HepG2 (cell line): ENCODE measurements around the gene TNIP1. TPM values are rescaled to one million over a fixed set of nuclear protein-coding genes. Genes with fewer than 3 reads are reported as not detected.

ENCODE experiments used
- ATAC-seq: fragments of 200-7000 bp; cut with Tn5 transposase; 3 replicates; pipeline ENCODE4 v1.9.1; 2020; ENCODE audit warnings: mild to moderate bottlenecking, moderate library complexity
- BruUV-seq: library from RNA; stranded (reverse); fragments of 400-500 nt; replicated peaks from 2 replicates; lab custom pipeline; 2021; lab: Mats Ljungman, UMichigan
- CTCF ChIA-PET: fragments of 300-600 bp; formaldehyde crosslinking; extraction: SDS; loops from one replicate; lab custom pipeline; 2021; ENCODE audit warnings: low total read pairs, inconsistent platforms, low intra/inter-chr PET ratio; lab: Yijun Ruan, JAX
- POLR2A ChIA-PET: fragments of 350-600 bp; sonication (Branson Sonifier 250); formaldehyde crosslinking; loops from one replicate; lab custom pipeline; 2020; ENCODE audit warnings: antibody characterized with exemption, inconsistent platforms; lab: Yijun Ruan, JAX
- DNase-seq: peaks from one replicate; pipeline ENCODE4 v3.0.0-alpha.2; 2015; ENCODE audit warnings: low spot score
- FAIRE-seq: peaks from 3 replicates; lab custom pipeline; 2011; peaks lifted over from hg19 to GRCh38; lab: Jason Lieb, UNC
- H2AFZ ChIP-seq: one replicate; pipeline ENCODE4 v1.6.1; 2011; ENCODE audit warnings: low read length, inconsistent platforms
- H3K27ac ChIP-seq: fragments of 300-600 bp; 3 replicates; pipeline ENCODE4 v1.8.0; 2011; ENCODE audit warnings: mixed run types, mild to moderate bottlenecking, mixed read lengths, low read length, inconsistent platforms; ENCODE audit not compliant: insufficient read depth; ENCODE audit errors: extremely low read length
- H3K27me3 ChIP-seq, 2 experiments: fragments of 200-600 bp in 1 of 2; 2 replicates in 1 of 2; 3 replicates in 1 of 2; pipeline versions ENCODE4 v1.6.0 to v1.8.0; 2011; ENCODE audit warnings: low read length in 2 of 2, mild to moderate bottlenecking in 2 of 2, moderate library complexity in 2 of 2, inconsistent platforms in 1 of 2; ENCODE audit not compliant: insufficient read depth in 2 of 2, control insufficient read depth in 1 of 2
- H3K36me3 ChIP-seq, 2 experiments: fragments of 200-600 bp in 1 of 2; replicated peaks in 1 of 2; 2 replicates in 1 of 2; 3 replicates in 1 of 2; pipeline versions ENCODE4 v1.5.1 to v1.8.0; 2011; ENCODE audit warnings: low read length in 2 of 2, inconsistent platforms in 1 of 2; ENCODE audit not compliant: insufficient read depth in 2 of 2, control insufficient read depth in 1 of 2
- H3K4me1 ChIP-seq: 2 replicates; pipeline ENCODE4 v1.5.1; 2012; ENCODE audit warnings: low read length, inconsistent platforms; ENCODE audit not compliant: insufficient read depth
- H3K4me2 ChIP-seq: 2 replicates; pipeline ENCODE4 v1.6.0; 2011; ENCODE audit warnings: low read depth, low read length, inconsistent platforms
- H3K4me3 ChIP-seq, 3 experiments: fragments of 200-600 bp in 1 of 3; sonication (generic), shearing (Covaris generic) in 1 of 3; replicated peaks in 1 of 3; 2 replicates each; pipeline ENCODE4 v1.5.1; 2011 to 2016; ENCODE audit warnings: low read length in 3 of 3, inconsistent platforms in 2 of 3, low read depth in 2 of 3, mild to moderate bottlenecking in 2 of 3, control low read depth in 1 of 3, mixed read lengths in 1 of 3; ENCODE audit not compliant: insufficient read depth in 1 of 3
- H3K79me2 ChIP-seq: one replicate; pipeline ENCODE4 v1.6.1; 2011; ENCODE audit warnings: low read length, inconsistent platforms; ENCODE audit not compliant: insufficient read depth
- H3K9ac ChIP-seq: 2 replicates; pipeline ENCODE4 v1.6.0; 2011; ENCODE audit warnings: mild to moderate bottlenecking, low read depth, low read length, inconsistent platforms; ENCODE audit not compliant: insufficient read depth
- H3K9me3 ChIP-seq: 2 replicates; pipeline ENCODE4 v1.5.1; 2012; ENCODE audit warnings: mild to moderate bottlenecking, low read length
- H4K20me1 ChIP-seq: 2 replicates; pipeline ENCODE4 v1.6.0; 2011; ENCODE audit warnings: inconsistent platforms, mild to moderate bottlenecking, low read length, moderate library complexity; ENCODE audit not compliant: insufficient read depth
- E2F5 ChIP-seq: sonication (generic); formaldehyde crosslinking; conservative IDR thresholded peaks from 2 replicates; pipeline ENCODE4 v1.4.0; 2020; ENCODE audit warnings: missing genetic modification reagents
- KAT8 ChIP-seq: IDR thresholded peaks from 2 replicates; pipeline ENCODE4 v1.6.1; 2016; ENCODE audit warnings: missing genetic modification reagents, missing compliant biosample characterization
- NR2C2 ChIP-seq: sonication (generic); formaldehyde crosslinking; IDR thresholded peaks from 2 replicates; pipeline ENCODE4 v1.4.0; 2020; ENCODE audit warnings: missing genetic modification reagents, mild to moderate bottlenecking, moderate library complexity, borderline replicate concordance
- RARA ChIP-seq: IDR thresholded peaks from 2 replicates; pipeline ENCODE4 v1.6.1; 2016; ENCODE audit warnings: missing genetic modification reagents, missing compliant biosample characterization
- SMARCE1 ChIP-seq: fragments of 450-650 bp; IDR thresholded peaks from 2 replicates; pipeline ENCODE4 v1.6.1; 2017; ENCODE audit warnings: borderline replicate concordance
- STAG1 ChIP-seq: sonication (generic); formaldehyde crosslinking; IDR thresholded peaks from 2 replicates; pipeline ENCODE4 v1.4.0; 2020; ENCODE audit warnings: missing genetic modification reagents
- TEAD3 ChIP-seq: optimal IDR thresholded peaks from 2 replicates; pipeline ENCODE3; 2016; ENCODE audit warnings: borderline replicate concordance
- TEF ChIP-seq: sonication (generic); formaldehyde crosslinking; IDR thresholded peaks from 2 replicates; pipeline ENCODE4 v1.5.0; 2020; ENCODE audit warnings: missing genetic modification reagents
- ZFP37 ChIP-seq: sonication (generic); formaldehyde crosslinking; IDR thresholded peaks from 2 replicates; pipeline ENCODE4 v1.4.0; 2020; ENCODE audit warnings: missing genetic modification reagents, borderline replicate concordance
- ZNF138 ChIP-seq: sonication (generic); formaldehyde crosslinking; IDR thresholded peaks from 2 replicates; pipeline ENCODE4 v1.5.0; 2020; ENCODE audit warnings: mild to moderate bottlenecking, low read depth, missing genetic modification reagents
- ZNF619 ChIP-seq: sonication (generic); formaldehyde crosslinking; IDR thresholded peaks from 2 replicates; pipeline ENCODE4 v1.4.0; 2020; ENCODE audit warnings: mild to moderate bottlenecking, missing genetic modification reagents
- ZNF737 ChIP-seq: sonication (generic); formaldehyde crosslinking; IDR thresholded peaks from 2 replicates; pipeline ENCODE4 v1.5.0; 2020; ENCODE audit warnings: missing genetic modification reagents, mild to moderate bottlenecking, borderline replicate concordance
- ZNF775 ChIP-seq: sonication (generic); formaldehyde crosslinking; IDR thresholded peaks from 2 replicates; pipeline ENCODE4 v1.4.0; 2020; ENCODE audit warnings: missing genetic modification reagents, mild to moderate bottlenecking, moderate library complexity, borderline replicate concordance
- WGBS: methylation state at CpG from one replicate; pipeline ENCODE4 v1.1.6; 2017; ENCODE audit warnings: low lambda C conversion rate; 5-methylcytosine and 5-hydroxymethylcytosine counted together
- in situ Hi-C: cut with HindIII; loops from 2 replicates; pipeline ENCODE4 v1.10.0; 2017; ENCODE audit warnings: low pct_unique_long_range_greater_than_20kb; ENCODE audit not compliant: extremely low pct_ligation_motif_present
- intact Hi-C: fragments of 100-400 bp; cut with micrococcal nuclease; formaldehyde crosslinking; loops from one replicate; pipeline ENCODE4 v1.10.0; 2022; ENCODE audit not compliant: unreplicated experiment
- polyA plus RNA-seq, 8 experiments: library from polyadenylated mRNA; depleted of rRNA in 3 of 8; stranded (reverse) in 7 of 8; unstranded in 1 of 8; fragments of >200 nt; fragmentation: Illumina TruSeq in 4 of 8; extraction: Trizol in 4 of 8; gene quantifications; 2 replicates each; pipeline versions ENCODE4 v1.2.1 to v1.2.3, GENCODE V29; 2011 to 2016; ENCODE audit warnings: low read depth in 4 of 8, missing spikeins in 1 of 8, mixed read lengths in 1 of 8; ENCODE audit not compliant: insufficient read depth in 1 of 8
- total RNA-seq, 5 experiments: library from RNA; depleted of rRNA; stranded (reverse); fragments of >200 nt; fragmentation: Illumina TruSeq; extraction: Trizol; gene quantifications; 2 replicates each; pipeline ENCODE4 v1.2.3, GENCODE V29; 2016; ENCODE audit warnings: low read depth in 1 of 5
- TF ChIP-seq, protein P1 (sequence below), 2 experiments: sonication (generic) in 1 of 2; formaldehyde crosslinking in 1 of 2; IDR thresholded peaks; 2 replicates each; pipeline versions ENCODE4 v1.4.0 to v1.6.1; 2018 to 2020; ENCODE audit warnings: missing genetic modification reagents in 2 of 2, borderline replicate concordance in 1 of 2, low read depth in 1 of 2, mild to moderate bottlenecking in 1 of 2, missing biosample characterization in 1 of 2
- TF ChIP-seq, protein P2 (sequence below): sonication (generic); formaldehyde crosslinking; conservative IDR thresholded peaks from 2 replicates; pipeline ENCODE4 v1.8.0; 2022; ENCODE audit warnings: low read depth, missing genetic modification reagents

Gene TNIP1
- total and polyA plus RNA-seq, 2 of the 13 experiments (the other 11 are each of a cell fraction or from before 2014, with no cell fraction given) = 26.2 to 45.9 TPM

- no TSS peak for BruUV-seq
- H3K4me1 ChIP-seq = peaks cover 39% of the 10 kb centered on the region
- no peaks in the 10 kb centered on the region for H3K79me2 ChIP-seq
- H3K4me3 ChIP-seq = no peak overlapping the region
- H4K20me1 ChIP-seq = no peaks in the 10 kb centered on the region
- no peak for DNase-seq
- TF ChIP-seq E2F5 (CRISPR knock-in tag) (no peak), TEAD3 (CRISPR knock-in tag) (no peak), ZNF619 (CRISPR knock-in tag) (no peak), TEF (CRISPR knock-in tag) (no peak), ZNF138 (no peak), STAG1 (CRISPR knock-in tag) (no peak), ZNF775 (no peak), NR2C2 (CRISPR knock-in tag) (no peak), ZFP37 (no peak), ZNF737 (no peak), RARA (no peak), KAT8 (CRISPR knock-in tag) (no peak), SMARCE1 (no peak)
- TF ChIP-seq, protein P1, sequence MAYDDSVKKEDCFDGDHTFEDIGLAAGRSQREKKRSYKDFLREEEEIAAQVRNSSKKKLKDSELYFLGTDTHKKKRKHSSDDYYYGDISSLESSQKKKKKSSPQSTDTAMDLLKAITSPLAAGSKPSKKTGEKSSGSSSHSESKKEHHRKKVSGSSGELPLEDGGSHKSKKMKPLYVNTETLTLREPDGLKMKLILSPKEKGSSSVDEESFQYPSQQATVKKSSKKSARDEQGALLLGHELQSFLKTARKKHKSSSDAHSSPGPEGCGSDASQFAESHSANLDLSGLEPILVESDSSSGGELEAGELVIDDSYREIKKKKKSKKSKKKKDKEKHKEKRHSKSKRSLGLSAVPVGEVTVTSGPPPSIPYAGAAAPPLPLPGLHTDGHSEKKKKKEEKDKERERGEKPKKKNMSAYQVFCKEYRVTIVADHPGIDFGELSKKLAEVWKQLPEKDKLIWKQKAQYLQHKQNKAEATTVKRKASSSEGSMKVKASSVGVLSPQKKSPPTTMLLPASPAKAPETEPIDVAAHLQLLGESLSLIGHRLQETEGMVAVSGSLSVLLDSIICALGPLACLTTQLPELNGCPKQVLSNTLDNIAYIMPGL (CRISPR knock-in tag; IDR thresholded peaks at IDR 0.05; ENCODE audit: borderline replicate concordance in 1 of 2, low read depth in 1 of 2) = no peak
- TF ChIP-seq, protein P2, sequence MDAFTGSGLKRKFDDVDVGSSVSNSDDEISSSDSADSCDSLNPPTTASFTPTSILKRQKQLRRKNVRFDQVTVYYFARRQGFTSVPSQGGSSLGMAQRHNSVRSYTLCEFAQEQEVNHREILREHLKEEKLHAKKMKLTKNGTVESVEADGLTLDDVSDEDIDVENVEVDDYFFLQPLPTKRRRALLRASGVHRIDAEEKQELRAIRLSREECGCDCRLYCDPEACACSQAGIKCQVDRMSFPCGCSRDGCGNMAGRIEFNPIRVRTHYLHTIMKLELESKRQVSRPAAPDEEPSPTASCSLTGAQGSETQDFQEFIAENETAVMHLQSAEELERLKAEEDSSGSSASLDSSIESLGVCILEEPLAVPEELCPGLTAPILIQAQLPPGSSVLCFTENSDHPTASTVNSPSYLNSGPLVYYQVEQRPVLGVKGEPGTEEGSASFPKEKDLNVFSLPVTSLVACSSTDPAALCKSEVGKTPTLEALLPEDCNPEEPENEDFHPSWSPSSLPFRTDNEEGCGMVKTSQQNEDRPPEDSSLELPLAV (CRISPR knock-in tag) = no peak
- WGBS = 100% methylated on average over 1 of the region's 7 CpGs
- intact Hi-C loops (no loop called here), in situ Hi-C loops (no loop called here)
- no peaks in the 10 kb centered on the region for H3K9me3 ChIP-seq
- H3K36me3 ChIP-seq = peaks cover 45 to 89% of the 10 kb centered on the region in 2 experiments
- peak overlapping the region; percentile 43 for H3K27ac ChIP-seq
- no peak overlapping the region for H2AFZ ChIP-seq
- no peaks in the 10 kb centered on the region for H3K27me3 ChIP-seq
- ChIA-PET POLR2A (no interaction called here), CTCF (no interaction called here)
- no peak overlapping the region for H3K9ac ChIP-seq
- no peak overlapping the region for H3K4me2 ChIP-seq
- no peak for ATAC-seq
- FAIRE-seq = no peak
Observed at GRCh38 chr5:151038801-151039238, 42.0 kb downstream of the TNIP1 start.
